HG03039 (cell line): ENCODE data around the gene BZW2.
"Not testable (repeated sequence)": the region's sequence is repeated elsewhere in the genome, so short reads cannot be mapped to it uniquely, and the experiment has no call there.

Experiments
- ATAC-seq: cut with Tn5 transposase; IDR thresholded peaks from one replicate; pipeline ENCODE4 v1.9.1; 2021; ENCODE audit warnings: mild to moderate bottlenecking, moderate library complexity; ENCODE audit not compliant: unreplicated experiment

Gene BZW2

GRCh38 chr7:16644636-16645592 lies 1.1 kb upstream of the BZW2 start:
- no peak for ATAC-seq

DNA sequence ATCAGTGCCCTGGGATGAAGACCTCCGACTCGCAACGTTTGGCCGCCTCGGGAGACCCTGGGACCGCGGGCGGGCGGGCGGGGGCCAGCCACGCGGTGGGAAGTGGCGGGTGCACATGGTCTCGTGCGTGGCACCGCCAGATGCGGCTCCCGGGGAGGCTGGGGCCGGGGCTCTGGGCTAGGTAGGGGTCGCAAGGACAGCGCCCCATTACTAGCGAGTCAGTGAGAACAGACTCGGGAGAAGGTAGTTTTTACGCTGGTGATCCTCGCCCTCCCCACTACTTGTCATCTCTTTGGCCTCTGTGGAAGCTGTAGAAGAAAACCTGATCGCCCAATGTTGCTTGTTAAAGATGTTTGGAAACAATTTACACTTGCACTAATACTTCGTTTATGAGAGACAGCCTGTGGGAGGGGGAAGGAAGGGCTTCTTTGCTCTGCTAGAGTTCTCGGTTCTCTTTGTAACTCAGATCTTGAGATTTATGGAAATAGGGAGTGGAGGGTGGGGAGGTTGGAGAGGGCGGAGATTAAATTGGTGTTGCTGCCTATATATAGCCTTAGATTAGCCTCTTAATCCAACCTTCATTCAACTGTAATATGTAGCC lies 591 bp downstream of the BZW2 start:
- ATAC-seq: no peak

GRCh38 chr7:16647435-16647960 lies 1.5 kb downstream of the BZW2 start:
- ATAC-seq: no peak

- ATAC-seq: no peak
Observed at GRCh38 chr7:16648551-16648950, 2.6 kb downstream of the BZW2 start.

DNA sequence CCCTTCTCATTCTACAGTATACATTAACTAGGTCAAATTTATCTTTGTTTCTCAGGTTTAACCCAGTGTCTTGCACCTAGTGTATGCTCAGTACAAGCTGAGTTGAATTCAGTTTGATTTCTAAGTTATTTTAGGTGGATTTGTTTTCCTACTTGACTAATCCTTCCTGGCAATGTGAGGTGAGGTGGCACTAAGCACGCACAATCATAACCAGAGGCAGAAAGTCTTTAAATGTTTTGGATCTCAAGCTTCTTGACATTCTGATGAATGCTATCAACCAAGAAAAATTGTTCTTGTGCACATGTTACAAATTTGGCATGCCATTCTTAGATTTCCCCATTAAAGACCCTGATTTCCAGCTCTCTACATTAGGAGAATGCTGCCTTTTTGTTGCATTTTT lies 3.2 kb downstream of the BZW2 start:
- no peak for ATAC-seq

DNA sequence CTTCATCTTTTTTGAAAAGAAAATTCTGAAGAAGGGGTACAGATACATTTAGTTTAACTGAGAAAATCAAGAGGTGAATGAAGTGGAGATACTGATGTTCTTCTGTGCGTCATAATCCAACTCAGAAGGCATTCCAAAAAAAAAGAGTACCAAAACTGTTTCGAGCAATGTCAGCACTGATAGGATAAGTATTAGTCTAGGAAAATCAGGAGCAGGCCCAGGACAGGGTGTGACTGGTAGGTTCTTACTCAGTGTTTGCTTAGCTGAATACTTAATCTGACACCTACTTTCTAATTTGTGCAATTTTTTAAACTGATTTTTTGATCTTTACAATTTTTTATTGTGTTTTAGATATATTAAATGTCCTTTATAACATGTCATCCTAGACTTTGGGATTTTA lies 4.3 kb downstream of the BZW2 start:
- no peak for ATAC-seq

DNA sequence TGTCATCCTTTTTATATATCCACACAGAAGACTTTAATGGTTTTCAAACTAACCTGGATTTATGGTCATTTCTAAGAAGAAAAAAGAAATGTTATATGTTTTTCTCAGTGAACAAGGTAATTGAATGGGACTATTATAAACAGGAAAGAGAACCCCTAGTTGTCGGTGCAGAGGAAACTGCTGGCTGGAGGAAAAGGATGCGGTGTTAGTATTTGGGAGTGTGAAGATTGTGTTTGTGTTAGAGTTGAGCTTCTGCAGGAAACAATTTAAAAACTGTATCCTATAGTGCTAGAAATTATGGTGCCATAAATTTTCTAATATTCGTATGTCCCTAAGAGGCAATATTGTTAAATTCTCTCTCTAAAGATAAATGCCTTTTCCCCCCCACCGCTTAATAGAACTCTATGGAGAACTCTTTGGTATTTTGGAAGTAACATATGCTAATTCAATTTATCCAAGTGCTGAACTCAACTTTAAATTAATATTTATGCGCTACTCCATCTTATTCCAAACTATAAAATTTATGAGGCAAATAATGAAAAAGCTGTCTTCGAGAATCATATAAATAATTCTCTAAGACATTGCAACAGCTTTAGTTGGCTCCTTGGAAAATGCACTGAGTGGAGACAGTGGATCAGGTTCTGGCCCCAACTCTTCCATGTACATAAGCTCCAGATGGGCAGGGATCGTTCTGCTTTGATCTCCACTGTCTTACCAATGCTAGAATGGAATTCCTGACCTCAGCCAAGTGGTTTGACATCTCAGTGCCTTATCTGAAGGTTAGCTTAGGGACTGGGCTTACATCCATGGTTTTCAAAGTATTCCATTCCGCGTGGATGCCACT lies 5.6 kb downstream of the BZW2 start:
- no peak for ATAC-seq

GRCh38 chr7:16652240-16652583 lies 6.2 kb downstream of the BZW2 start:
- no peak for ATAC-seq

DNA sequence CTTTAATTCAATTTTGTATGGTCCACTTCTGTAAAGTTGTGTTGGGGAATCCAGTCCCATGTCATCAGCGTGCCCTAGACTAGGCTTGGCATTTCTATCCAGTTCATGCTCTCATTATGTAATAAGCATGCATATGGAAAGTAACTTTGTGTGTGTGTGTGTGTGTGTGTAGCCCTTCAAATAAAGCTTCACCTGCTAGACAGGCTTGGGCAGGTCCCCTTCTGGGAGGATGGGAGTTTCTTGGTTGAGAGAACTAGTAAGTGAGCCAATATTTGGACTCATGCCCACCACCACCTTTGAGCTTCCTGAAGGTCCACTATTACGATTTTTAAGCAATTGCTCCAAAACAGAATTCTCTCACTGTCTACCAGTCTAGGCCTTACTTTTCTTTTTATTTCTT lies 6.9 kb downstream of the BZW2 start:
- no peak for ATAC-seq

GRCh38 chr7:16655394-16655793 lies 9.4 kb downstream of the BZW2 start:
- no peak for ATAC-seq

DNA sequence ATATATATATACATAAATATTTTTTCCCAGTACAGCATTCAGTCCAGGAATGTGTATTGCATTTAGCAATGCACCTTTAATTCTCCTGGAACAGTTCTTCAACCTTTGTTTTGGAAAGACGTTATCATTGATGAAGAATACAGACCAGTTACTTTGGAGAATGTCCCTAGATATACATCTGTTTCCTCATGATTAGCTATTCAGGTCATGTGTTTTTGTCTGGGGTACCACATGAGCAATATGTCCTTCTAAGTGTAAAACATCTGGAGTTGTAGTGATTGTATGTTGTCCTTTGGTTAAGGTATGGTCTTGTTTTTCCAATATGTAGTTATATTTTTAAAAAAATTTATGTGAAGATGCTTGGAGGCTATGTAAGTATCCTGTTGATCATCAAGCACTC lies 10.2 kb downstream of the BZW2 start:
- no peak for ATAC-seq

DNA sequence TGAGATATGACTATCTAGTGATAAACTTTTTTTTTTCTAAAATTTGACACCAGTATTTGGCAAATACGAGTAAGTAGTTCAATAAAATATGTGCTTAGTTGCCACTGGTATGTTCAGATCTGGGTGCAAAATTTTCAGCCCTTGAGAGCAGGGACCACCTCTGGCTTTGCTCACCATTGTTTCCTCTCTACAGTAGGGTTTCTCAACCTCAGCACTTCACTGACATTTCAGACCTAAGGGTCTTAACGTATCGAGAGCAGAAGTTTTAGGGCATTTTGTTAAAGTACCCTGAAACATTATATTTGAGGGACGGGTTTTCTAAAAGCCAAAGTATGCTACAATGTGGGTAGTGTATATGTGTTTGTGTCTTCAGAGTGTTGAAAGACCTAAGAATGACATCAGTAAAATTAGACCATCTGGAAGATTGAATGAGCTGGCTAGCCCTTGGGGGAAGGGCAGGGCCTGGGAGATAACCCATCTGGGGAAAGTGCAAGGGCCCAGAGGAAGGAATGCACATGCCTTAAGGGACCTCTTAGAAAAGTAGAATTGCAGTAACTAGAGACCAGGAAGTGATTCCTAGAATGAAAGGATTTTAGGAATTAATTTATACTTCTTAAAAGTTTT lies 11.8 kb downstream of the BZW2 start:
- ATAC-seq: no peak

- not testable (repeated sequence) for ATAC-seq
Observed at GRCh38 chr7:16659854-16660497, 14.0 kb downstream of the BZW2 start.

DNA sequence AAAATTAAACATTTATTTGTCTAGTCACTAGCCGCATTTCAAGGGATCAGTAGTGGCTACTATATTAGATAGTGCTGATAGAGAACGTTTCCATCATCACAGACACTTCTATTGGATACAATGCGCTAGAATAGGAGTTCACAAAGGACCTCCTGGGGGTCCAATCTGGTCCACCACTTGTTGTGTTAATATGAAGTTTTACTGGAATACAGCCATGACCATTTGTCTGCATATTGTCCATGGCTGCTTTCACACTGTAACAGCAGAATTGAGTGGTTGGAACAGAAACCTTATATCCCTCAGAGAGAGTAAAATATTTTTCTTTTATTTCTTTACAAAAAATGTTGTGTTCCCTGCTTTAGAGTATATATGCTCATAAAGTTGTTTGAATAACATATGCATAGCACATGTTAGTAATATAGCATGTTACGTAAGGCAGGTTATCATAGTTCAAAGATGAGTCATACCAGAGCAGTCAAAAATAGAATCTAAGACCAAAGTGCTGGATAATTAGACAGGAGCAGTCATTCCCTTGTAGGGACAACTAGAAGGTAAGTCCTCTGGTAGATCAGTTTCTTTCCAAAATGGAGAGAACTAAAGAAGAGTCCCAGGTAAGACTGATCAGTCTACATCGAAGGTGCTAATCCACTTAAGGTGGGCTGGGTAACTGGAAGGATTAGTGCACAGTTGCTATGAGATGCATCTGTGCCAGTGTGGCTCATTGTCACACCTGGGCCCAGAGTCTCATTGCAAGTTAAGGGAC lies 14.9 kb downstream of the BZW2 start:
- ATAC-seq: no peak

- ATAC-seq: no peak
Observed at GRCh38 chr7:16661924-16662323, 15.9 kb downstream of the BZW2 start.

DNA sequence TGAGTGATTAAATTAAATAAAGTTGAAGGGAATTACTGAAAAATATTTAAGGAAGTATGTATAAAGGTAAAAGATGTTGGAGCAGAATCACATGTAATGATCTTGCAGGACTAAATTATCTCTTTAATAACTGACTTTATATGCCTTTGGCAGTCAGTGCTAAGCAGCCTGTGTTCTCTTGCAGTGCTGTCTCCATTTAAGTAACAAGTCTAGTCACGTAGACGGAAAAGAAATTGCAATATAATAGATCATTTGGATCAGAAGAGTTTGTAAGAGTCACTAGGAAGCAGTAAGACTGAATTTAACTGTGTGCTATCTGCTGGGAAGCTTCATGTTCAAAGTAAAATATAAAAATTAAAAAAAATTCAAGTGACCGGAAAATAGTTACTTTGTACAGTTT lies 21.4 kb downstream of the BZW2 start:
- no peak for ATAC-seq

- no peak for ATAC-seq
Observed at GRCh38 chr7:16668049-16668858, 22.3 kb downstream of the BZW2 start.

DNA sequence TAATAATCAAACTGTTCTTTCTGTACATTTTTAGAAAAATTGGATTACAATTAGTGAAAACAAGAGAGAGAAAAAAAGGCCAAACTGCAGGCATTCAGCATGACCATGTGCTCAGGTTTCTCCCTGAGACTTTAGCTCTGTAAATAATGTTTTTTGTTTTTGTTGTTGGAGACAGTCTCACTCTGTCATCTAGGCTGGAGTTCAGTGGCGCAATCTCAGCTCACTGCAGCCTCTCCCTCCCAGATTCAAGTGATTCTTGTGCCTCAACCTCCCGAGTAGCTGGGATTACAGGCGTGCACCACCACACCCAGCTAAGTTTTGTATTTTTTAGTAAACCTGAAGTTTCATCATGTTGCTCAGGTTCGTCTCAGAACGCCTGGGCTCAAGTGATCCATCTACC lies 23.0 kb downstream of the BZW2 start:
- ATAC-seq: no peak

- ATAC-seq: no peak
Observed at GRCh38 chr7:16669581-16669980, 23.6 kb downstream of the BZW2 start.
